Loucy (cell line): ENCODE results near the gene DMBX1.

Source experiments
- H2AFZ ChIP-seq: fragments of 200-600 bp; sonication (generic); 2 replicates; pipeline ENCODE4 v1.6.0; 2016; ENCODE audit warnings: antibody characterized with exemption, mild to moderate bottlenecking, low read length, moderate library complexity
- H3F3A ChIP-seq: fragments of 200-600 bp; 2 replicates; pipeline ENCODE4 v1.6.0; 2016; ENCODE audit warnings: antibody characterized with exemption, low read depth, mild to moderate bottlenecking
- H3K27me3 ChIP-seq: fragments of 200-600 bp; sonication (generic); 2 replicates; pipeline ENCODE4 v1.6.1; 2014; ENCODE audit warnings: low read length, mild to moderate bottlenecking; ENCODE audit not compliant: insufficient read depth, poor library complexity, severe bottlenecking
- H3K36me3 ChIP-seq: fragments of 200-600 bp; sonication (generic); 2 replicates; pipeline ENCODE4 v1.6.1; 2016; ENCODE audit warnings: low read length; ENCODE audit not compliant: insufficient read depth
- H3K4me1 ChIP-seq: fragments of 200-600 bp; sonication (generic); 2 replicates; pipeline ENCODE4 v1.5.1; 2014; ENCODE audit warnings: low read length, mild to moderate bottlenecking; ENCODE audit not compliant: insufficient read depth, poor library complexity, severe bottlenecking
- H3K4me2 ChIP-seq: fragments of 200-600 bp; sonication (generic); 2 replicates; pipeline ENCODE4 v1.6.0; 2014; ENCODE audit warnings: antibody characterized with exemption, low read length, low read depth, mild to moderate bottlenecking; ENCODE audit not compliant: poor library complexity, severe bottlenecking
- H3K4me3 ChIP-seq: fragments of 200-600 bp; sonication (generic); 2 replicates; pipeline ENCODE4 v1.5.1; 2014; ENCODE audit warnings: low read length, mild to moderate bottlenecking, mixed read lengths; ENCODE audit not compliant: poor library complexity, severe bottlenecking
- H3K79me2 ChIP-seq: fragments of 200-600 bp; sonication (generic); 2 replicates; pipeline ENCODE4 v1.6.1; 2014; ENCODE audit warnings: low read length; ENCODE audit not compliant: insufficient read depth
- H3K9ac ChIP-seq: fragments of 200-600 bp; sonication (generic); 2 replicates; pipeline ENCODE4 v1.6.0; 2014; ENCODE audit warnings: mild to moderate bottlenecking, low read depth, low read length, moderate library complexity; ENCODE audit not compliant: poor library complexity, severe bottlenecking
- H3K9me2 ChIP-seq: fragments of 200-600 bp; sonication (generic); replicated peaks from 2 replicates; pipeline ENCODE4 v1.6.1; 2016; ENCODE audit warnings: low read depth, low read length, mixed read lengths
- H3K9me3 ChIP-seq: fragments of 200-600 bp; sonication (generic); 2 replicates; pipeline ENCODE4 v1.6.1; 2014; ENCODE audit warnings: mild to moderate bottlenecking, antibody characterized with exemption, low read length, low read depth; ENCODE audit not compliant: insufficient read depth
- H4K20me1 ChIP-seq: fragments of 200-600 bp; sonication (generic); 2 replicates; pipeline ENCODE4 v1.6.0; 2014; ENCODE audit warnings: antibody characterized with exemption, low read length, mild to moderate bottlenecking; ENCODE audit not compliant: insufficient read depth, poor library complexity, severe bottlenecking
- CTCF ChIP-seq: fragments of 200-600 bp; sonication (generic); conservative IDR thresholded peaks from 2 replicates; pipeline ENCODE4 v1.5.1; 2014; ENCODE audit warnings: mild to moderate bottlenecking, antibody characterized with exemption, low read length
- EZH2phosphoT487 ChIP-seq: fragments of 200-600 bp; IDR thresholded peaks from 2 replicates; pipeline ENCODE4 v1.6.1; 2018; ENCODE audit warnings: antibody characterized with exemption, mild to moderate bottlenecking, moderate library complexity, borderline replicate concordance

The DMBX1 gene

GRCh38 chr1:46488343-46489168 is 1.1 kb upstream of the DMBX1 start:
- no peaks in the 10 kb centered on the region for H3K36me3 ChIP-seq
- no peak overlapping the region for H3K4me3 ChIP-seq
- TF ChIP-seq CTCF (no peak), EZH2phosphoT487 (no peak)
- H2AFZ ChIP-seq: no peak overlapping the region
- H3F3A ChIP-seq: no peaks in the 10 kb centered on the region
- H3K9ac ChIP-seq: no peak overlapping the region
- H3K9me2 ChIP-seq: no peaks in the 10 kb centered on the region
- H3K4me1 ChIP-seq: no peaks in the 10 kb centered on the region
- H3K4me2 ChIP-seq: no peak overlapping the region
- H4K20me1 ChIP-seq: no peaks in the 10 kb centered on the region
- no peaks in the 10 kb centered on the region for H3K9me3 ChIP-seq
- no peaks in the 10 kb centered on the region for H3K27me3 ChIP-seq
- no peaks in the 10 kb centered on the region for H3K79me2 ChIP-seq

GRCh38 chr1:46489169-46489637 is 433 bp upstream of the DMBX1 start:
- Histone ChIP-seq H3K36me3 (no peaks in the 10 kb centered on the region), H3K9me2 (no peaks in the 10 kb centered on the region), H4K20me1 (no peaks in the 10 kb centered on the region), H3K79me2 (no peaks in the 10 kb centered on the region), H3K27me3 (no peaks in the 10 kb centered on the region), H3K4me3 (no peak overlapping the region), H3K9me3 (no peaks in the 10 kb centered on the region), H3K4me2 (no peak overlapping the region), H3F3A (no peaks in the 10 kb centered on the region), H2AFZ (no peak overlapping the region), H3K9ac (no peak overlapping the region), H3K4me1 (no peaks in the 10 kb centered on the region)
- TF ChIP-seq CTCF (no peak), EZH2phosphoT487 (no peak)

- Histone ChIP-seq H3K4me2 (no peak overlapping the region), H2AFZ (no peak overlapping the region), H3K9me2 (no peaks in the 10 kb centered on the region), H3K9me3 (no peaks in the 10 kb centered on the region), H3K27me3 (no peaks in the 10 kb centered on the region), H3K4me1 (no peaks in the 10 kb centered on the region), H3K36me3 (no peaks in the 10 kb centered on the region), H3K79me2 (no peaks in the 10 kb centered on the region), H3K9ac (no peak overlapping the region), H4K20me1 (no peaks in the 10 kb centered on the region), H3F3A (no peaks in the 10 kb centered on the region), H3K4me3 (no peak overlapping the region)
- TF ChIP-seq EZH2phosphoT487 (no peak), CTCF (no peak)
Observed at GRCh38 chr1:46490406-46490655, 695 bp downstream of the DMBX1 start.
